KMS-11 (cell line): ENCODE results near the gene C18orf54.
A peak's percentile ranks its signal among the peaks of the same experiment; 100 is the strongest.
"Not testable (repeated sequence)": the region's sequence is repeated elsewhere in the genome, so short reads cannot be mapped to it uniquely, and the experiment has no call there.

Experiments used
- H2AFZ ChIP-seq: fragments of 200-600 bp; sonication (generic); 2 replicates; pipeline ENCODE4 v1.6.1; 2016; ENCODE audit warnings: antibody characterized with exemption, mixed run types, low read depth
- H3K27ac ChIP-seq: fragments of 200-600 bp; sonication (generic); 2 replicates; pipeline ENCODE4 v1.6.1; 2016; ENCODE audit warnings: mild to moderate bottlenecking, mixed run types
- H3K27me3 ChIP-seq: fragments of 200-600 bp; sonication (generic); 2 replicates; pipeline ENCODE4 v1.6.1; 2017; ENCODE audit warnings: mild to moderate bottlenecking, low read depth, mixed run types, moderate library complexity; ENCODE audit not compliant: insufficient read depth
- H3K36me3 ChIP-seq: fragments of 200-600 bp; sonication (generic); 2 replicates; pipeline ENCODE4 v1.6.1; 2017; ENCODE audit warnings: mild to moderate bottlenecking, mixed run types; ENCODE audit not compliant: insufficient read depth
- H3K4me1 ChIP-seq: fragments of 200-600 bp; sonication (generic); 2 replicates; pipeline ENCODE4 v1.6.1; 2016; ENCODE audit warnings: mild to moderate bottlenecking, low read depth, mixed run types; ENCODE audit not compliant: poor library complexity, severe bottlenecking
- H3K4me2 ChIP-seq: fragments of 200-600 bp; sonication (generic); 2 replicates; pipeline ENCODE4 v1.7.0; 2016; ENCODE audit warnings: mild to moderate bottlenecking, mixed run types
- H3K4me3 ChIP-seq: fragments of 200-600 bp; sonication (generic); IDR thresholded peaks from 2 replicates; pipeline ENCODE4 v1.6.1; 2017; ENCODE audit warnings: low read depth, low read length, mixed read lengths; ENCODE audit not compliant: insufficient read depth
- H3K79me2 ChIP-seq: fragments of 200-600 bp; sonication (generic); 2 replicates; pipeline ENCODE4 v1.6.1; 2016; ENCODE audit warnings: low read depth, mixed run types; ENCODE audit not compliant: insufficient read depth
- H3K9ac ChIP-seq: fragments of 200-600 bp; sonication (generic); 2 replicates; pipeline ENCODE4 v1.6.1; 2016; ENCODE audit warnings: mild to moderate bottlenecking, mixed run types
- H4K20me1 ChIP-seq: fragments of 200-600 bp; sonication (generic); 2 replicates; pipeline ENCODE4 v1.6.1; 2016; ENCODE audit warnings: mild to moderate bottlenecking, mixed run types; ENCODE audit not compliant: insufficient read depth
- TF ChIP-seq, protein P1 (sequence below): fragments of 200-600 bp; sonication (generic); conservative IDR thresholded peaks from 2 replicates; pipeline ENCODE4 v1.6.1; 2017; ENCODE audit warnings: low read depth, mild to moderate bottlenecking, antibody characterized with exemption, low read length, moderate library complexity, mixed read lengths

C18orf54 gene

DNA sequence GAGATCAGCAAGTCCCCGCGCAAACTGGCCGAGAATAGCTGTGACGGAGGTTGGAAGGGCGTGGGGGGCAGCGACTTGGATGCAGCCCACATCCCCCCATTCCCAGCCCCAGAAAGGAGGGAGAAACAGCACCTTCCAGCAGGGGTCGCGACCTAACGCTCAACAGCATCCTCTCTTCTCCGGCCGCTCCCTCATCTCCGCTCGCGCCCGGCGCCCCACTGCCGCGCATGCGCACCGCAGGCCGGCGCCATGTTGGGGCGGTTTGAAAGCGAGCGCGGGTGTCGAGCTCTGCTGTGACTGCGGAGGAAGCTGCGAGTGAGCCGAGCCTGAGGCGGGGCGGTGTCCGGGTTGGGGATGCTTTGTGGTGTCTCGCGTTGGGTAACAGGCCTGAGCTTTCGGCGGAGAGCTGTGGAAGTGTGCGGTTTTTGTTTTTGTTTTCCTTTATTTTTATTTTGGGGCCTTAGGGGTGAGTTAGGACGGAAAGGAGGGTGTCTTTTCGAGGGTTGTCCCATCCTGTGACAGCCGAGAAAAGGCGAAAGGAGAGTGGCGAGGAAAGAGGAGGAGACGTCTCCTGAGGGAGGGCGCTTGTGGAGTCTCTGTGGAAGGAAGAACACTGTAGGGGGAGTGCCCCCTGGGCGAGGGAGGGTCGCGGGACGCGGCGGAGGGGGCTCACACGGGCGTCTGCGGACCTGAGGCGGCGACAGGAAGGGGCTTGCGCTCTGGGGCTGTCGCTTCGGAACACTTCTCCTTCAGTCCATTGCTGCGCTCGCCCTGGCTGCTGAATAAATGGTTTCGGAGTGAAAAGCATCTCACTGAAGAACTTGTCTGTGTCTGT, at the start of gene C18orf54, which contains the start of gene STARD6:
Gene C18orf54 (plus strand): TSS at position 247 of the 835 bp plus-strand sequence. CDS start 2,667 bp downstream, outside the sequence.
Gene STARD6 (minus strand): TSS at position 199 of the 835 bp plus-strand sequence. CDS start 3,285 bp downstream, outside the sequence.
- H3K27ac ChIP-seq: peak within 1 kb of the TSS; percentile 80
- no peaks in the 10 kb centered on the region for H4K20me1 ChIP-seq

DNA sequence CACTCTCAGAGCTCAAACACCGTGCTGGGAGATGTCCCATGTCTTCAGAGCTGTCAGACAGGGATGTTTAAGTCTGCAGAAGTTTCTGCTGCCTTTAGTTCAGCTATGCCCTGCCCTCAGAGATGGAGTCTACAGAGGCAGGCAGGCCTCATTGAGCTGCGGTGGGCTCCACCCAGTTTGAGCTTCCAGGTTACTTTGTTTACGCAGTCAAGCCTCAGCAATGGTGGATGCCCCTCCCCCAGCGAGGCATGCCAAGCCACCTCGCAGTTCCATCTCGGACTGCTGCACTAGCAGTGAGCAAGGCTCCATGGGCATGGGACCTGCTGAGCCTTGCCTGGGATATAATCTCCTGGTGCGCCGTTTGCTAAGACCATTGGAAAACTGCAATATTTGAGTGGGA, 48.1 kb upstream of the C18orf54 start:
- H3K4me1 ChIP-seq, H3K9ac ChIP-seq, H3K36me3 ChIP-seq, H3K27ac ChIP-seq, H4K20me1 ChIP-seq, H3K27me3 ChIP-seq, H3K79me2 ChIP-seq, H3K4me3 ChIP-seq, H2AFZ ChIP-seq, H3K4me2 ChIP-seq: not testable (repeated sequence)

More for the DNA sequence above, at the start of gene C18orf54, which contains the start of gene STARD6:
- Histone ChIP-seq H3K79me2 (peaks cover 17% of the 10 kb centered on the region; the same call in 1 of the 2 replicates), H2AFZ (peak within 1 kb of the TSS; percentile 97), H3K4me3 (peak within 1 kb of the TSS; percentile 69), H3K27me3 (no peaks in the 10 kb centered on the region), H3K4me1 (peaks cover 17% of the 10 kb centered on the region), H3K4me2 (peak within 1 kb of the TSS; percentile 95), H3K9ac (peak within 1 kb of the TSS; percentile 83), H3K36me3 (no peaks in the 10 kb centered on the region)
- TF ChIP-seq, protein P1, sequence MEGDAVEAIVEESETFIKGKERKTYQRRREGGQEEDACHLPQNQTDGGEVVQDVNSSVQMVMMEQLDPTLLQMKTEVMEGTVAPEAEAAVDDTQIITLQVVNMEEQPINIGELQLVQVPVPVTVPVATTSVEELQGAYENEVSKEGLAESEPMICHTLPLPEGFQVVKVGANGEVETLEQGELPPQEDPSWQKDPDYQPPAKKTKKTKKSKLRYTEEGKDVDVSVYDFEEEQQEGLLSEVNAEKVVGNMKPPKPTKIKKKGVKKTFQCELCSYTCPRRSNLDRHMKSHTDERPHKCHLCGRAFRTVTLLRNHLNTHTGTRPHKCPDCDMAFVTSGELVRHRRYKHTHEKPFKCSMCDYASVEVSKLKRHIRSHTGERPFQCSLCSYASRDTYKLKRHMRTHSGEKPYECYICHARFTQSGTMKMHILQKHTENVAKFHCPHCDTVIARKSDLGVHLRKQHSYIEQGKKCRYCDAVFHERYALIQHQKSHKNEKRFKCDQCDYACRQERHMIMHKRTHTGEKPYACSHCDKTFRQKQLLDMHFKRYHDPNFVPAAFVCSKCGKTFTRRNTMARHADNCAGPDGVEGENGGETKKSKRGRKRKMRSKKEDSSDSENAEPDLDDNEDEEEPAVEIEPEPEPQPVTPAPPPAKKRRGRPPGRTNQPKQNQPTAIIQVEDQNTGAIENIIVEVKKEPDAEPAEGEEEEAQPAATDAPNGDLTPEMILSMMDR: peak; percentile 76

DNA sequence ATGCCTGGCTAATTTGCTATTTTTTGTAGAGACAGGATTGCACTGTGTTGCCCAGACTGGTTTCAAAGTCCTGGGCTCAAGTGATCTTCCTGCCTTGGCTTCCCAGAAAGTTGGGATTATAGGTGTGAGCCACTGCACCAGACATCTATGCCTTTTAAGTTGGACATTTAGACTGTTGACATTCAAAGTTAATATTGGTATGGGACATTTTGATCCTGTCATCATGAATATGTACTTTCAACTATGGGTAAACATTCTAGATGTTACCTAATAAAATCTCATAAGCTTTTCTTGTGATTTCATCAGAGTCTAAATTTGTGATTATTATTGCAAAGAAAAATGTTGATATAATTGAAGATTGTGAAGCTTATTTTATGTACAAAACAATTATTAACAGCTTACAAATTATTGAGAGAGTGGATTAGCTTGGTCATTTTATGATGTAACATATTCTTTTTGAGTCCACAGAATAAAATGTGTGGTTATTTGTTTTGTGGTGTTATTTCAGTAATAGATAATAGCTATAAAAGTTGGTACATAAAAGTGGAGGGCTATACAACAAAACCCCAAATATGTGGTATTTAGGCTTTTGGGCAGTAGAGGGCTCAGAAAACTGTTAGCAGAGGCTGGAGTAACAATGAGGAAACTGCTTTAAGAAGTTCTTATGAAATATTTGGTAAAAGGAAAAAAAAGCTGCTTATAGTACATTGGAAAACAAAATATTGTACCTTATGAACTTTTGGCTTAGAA, 41.5 kb upstream of the C18orf54 start:
- no peaks in the 10 kb centered on the region for H3K4me1 ChIP-seq
- no peaks in the 10 kb centered on the region for H3K27me3 ChIP-seq
- TF ChIP-seq, protein P1: no peak
- no peaks in the 10 kb centered on the region for H3K79me2 ChIP-seq
- H3K4me3 ChIP-seq: no peak overlapping the region
- no peaks in the 10 kb centered on the region for H3K36me3 ChIP-seq
- no peak overlapping the region for H3K27ac ChIP-seq
- no peak overlapping the region for H2AFZ ChIP-seq
- no peak overlapping the region for H3K9ac ChIP-seq
- H4K20me1 ChIP-seq: no peaks in the 10 kb centered on the region
- no peak overlapping the region for H3K4me2 ChIP-seq

DNA sequence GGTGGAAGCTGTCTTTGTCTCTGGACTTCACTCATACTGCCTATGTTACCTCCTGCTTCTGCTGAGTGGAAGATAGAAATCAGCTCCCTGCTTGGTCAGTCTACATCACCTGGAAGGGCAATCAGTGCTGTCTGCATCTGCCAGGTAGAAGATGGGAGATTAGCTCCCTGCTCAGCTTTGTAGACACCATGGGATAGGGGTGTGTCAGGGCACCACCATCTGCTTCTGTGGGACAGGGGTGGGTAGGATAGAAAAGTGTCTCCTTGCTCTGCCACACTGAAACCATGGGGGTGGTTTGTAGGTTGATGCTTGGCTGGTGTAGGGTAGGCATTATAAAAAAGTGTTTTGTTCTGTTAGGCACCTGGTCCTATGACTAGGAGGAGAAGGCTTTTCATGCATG, 34.1 kb upstream of the C18orf54 start:
- H3K4me3 ChIP-seq: no peak overlapping the region
- H3K4me2 ChIP-seq: no peak overlapping the region
- no peak overlapping the region for H3K27ac ChIP-seq
- no peaks in the 10 kb centered on the region for H3K4me1 ChIP-seq
- TF ChIP-seq, protein P1: no peak
- no peaks in the 10 kb centered on the region for H4K20me1 ChIP-seq
- no peaks in the 10 kb centered on the region for H3K36me3 ChIP-seq
- H2AFZ ChIP-seq: no peak overlapping the region
- H3K9ac ChIP-seq: no peak overlapping the region
- no peaks in the 10 kb centered on the region for H3K27me3 ChIP-seq
- no peaks in the 10 kb centered on the region for H3K79me2 ChIP-seq
